Smooth muscle cell (in vitro differentiated cells): ENCODE measurements around the gene PRX. TPM values are rescaled to one million over a fixed set of nuclear protein-coding genes. Genes with fewer than 3 reads are reported as not detected.
A peak's percentile ranks its signal among the peaks of the same experiment; 100 is the strongest.
"Not testable (repeated sequence)": the region's sequence is repeated elsewhere in the genome, so short reads cannot be mapped to it uniquely, and the experiment has no call there.

Experiments used
- DNase-seq: peaks from one replicate; lab custom pipeline; 2025; ENCODE audit not compliant: unreplicated experiment; lab: John Stamatoyannopoulos, UW
- H2AFZ ChIP-seq: fragments of 200-600 bp; sonication (generic); 2 replicates; pipeline ENCODE4 v1.6.0; 2016; ENCODE audit warnings: antibody characterized with exemption, low read depth, mild to moderate bottlenecking
- H3F3A ChIP-seq: fragments of 200-600 bp; sonication (generic); 2 replicates; pipeline ENCODE4 v1.6.0; 2017; ENCODE audit warnings: antibody characterized with exemption, low read depth
- H3K27ac ChIP-seq: fragments of 200-600 bp; sonication (generic); 2 replicates; pipeline ENCODE4 v1.5.1; 2016; ENCODE audit warnings: low read depth, mild to moderate bottlenecking
- H3K27me3 ChIP-seq: fragments of 200-600 bp; sonication (generic); 2 replicates; pipeline ENCODE4 v1.6.1; 2016; ENCODE audit warnings: low read depth, mild to moderate bottlenecking
- H3K36me3 ChIP-seq: fragments of 200-600 bp; sonication (generic); 2 replicates; pipeline ENCODE4 v1.5.1; 2016; ENCODE audit warnings: low read depth
- H3K4me1 ChIP-seq: fragments of 200-600 bp; sonication (generic); 2 replicates; pipeline ENCODE4 v1.5.1; 2016; ENCODE audit warnings: low read depth
- H3K4me2 ChIP-seq: fragments of 200-600 bp; sonication (generic); 2 replicates; pipeline ENCODE4 v1.6.0; 2016; ENCODE audit warnings: mild to moderate bottlenecking
- H3K4me3 ChIP-seq: fragments of 200-600 bp; sonication (generic); 2 replicates; pipeline ENCODE4 v1.5.1; 2016; ENCODE audit warnings: mild to moderate bottlenecking
- H3K79me2 ChIP-seq: fragments of 200-600 bp; sonication (generic); 2 replicates; pipeline ENCODE4 v1.6.0; 2016; ENCODE audit warnings: low read depth, mild to moderate bottlenecking
- H3K9ac ChIP-seq: fragments of 200-600 bp; sonication (generic); 2 replicates; pipeline ENCODE4 v1.6.0; 2016; ENCODE audit warnings: low read depth
- H3K9me3 ChIP-seq: fragments of 200-600 bp; sonication (generic); replicated peaks from 2 replicates; pipeline ENCODE4 v1.5.1; 2016; ENCODE audit warnings: low read depth
- H4K20me1 ChIP-seq: fragments of 200-600 bp; sonication (generic); 2 replicates; pipeline ENCODE4 v1.6.0; 2016; ENCODE audit warnings: low read depth
- CTCF ChIP-seq: fragments of 200-600 bp; sonication (generic); IDR thresholded peaks from 2 replicates; pipeline ENCODE4 v1.5.1; 2017; ENCODE audit warnings: borderline replicate concordance, mild to moderate bottlenecking, antibody characterized with exemption; ENCODE audit not compliant: insufficient read depth, poor library complexity, severe bottlenecking
- WGBS: methylation state at CpG from one replicate; pipeline ENCODE4 v1.1.7; 2016; ENCODE audit warnings: low lambda C conversion rate; 5-methylcytosine and 5-hydroxymethylcytosine counted together
- polyA plus RNA-seq: library from polyadenylated mRNA; unstranded; fragments of >200 nt; fragmentation: Nextera tagmentation; extraction: Ambion mirVana; gene quantifications from 2 replicates; pipeline ENCODE4 v1.2.1, GENCODE V29; 2016
- total RNA-seq: library from RNA; depleted of rRNA; stranded (reverse); fragments of >200 nt; gene quantifications from 2 replicates; pipeline ENCODE4 v1.2.3, GENCODE V29; 2014

The PRX gene
- total and polyA plus RNA-seq, 2 experiments from 2014 or later = 3.9 to 4.4 TPM

DNA sequence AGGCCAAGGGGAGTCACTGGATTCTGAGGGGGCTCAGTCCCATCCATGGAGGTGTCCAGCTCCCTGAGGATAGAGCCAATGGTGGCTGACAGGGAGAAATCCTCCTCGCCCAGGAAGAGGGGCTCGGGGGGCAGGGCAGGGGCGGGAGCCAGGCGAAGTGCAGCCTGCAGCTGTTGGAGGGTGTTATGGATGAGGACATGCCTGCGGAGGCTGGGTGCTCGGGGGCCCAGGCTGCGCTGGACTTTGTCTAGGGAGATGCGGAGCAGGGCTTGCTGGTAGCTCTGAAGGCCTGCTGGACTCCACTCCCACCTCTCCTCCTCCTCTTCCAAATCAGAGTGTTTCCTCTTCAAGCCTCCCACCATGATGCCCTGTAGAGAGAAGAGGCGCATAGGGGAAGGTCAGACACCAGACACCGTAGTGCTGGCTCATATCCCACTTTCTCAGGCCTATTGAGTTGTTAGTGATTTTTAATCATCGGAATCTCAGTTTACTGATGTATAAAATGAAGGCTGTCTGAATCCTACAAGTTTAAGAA is 28.6 kb upstream of the PRX start:
- H3F3A ChIP-seq = peaks cover 36% of the 10 kb centered on the region
- H3K9me3 ChIP-seq = no peaks in the 10 kb centered on the region
- peaks cover 38% of the 10 kb centered on the region for H3K79me2 ChIP-seq
- peak overlapping the region; percentile 88 for H3K4me2 ChIP-seq
- peak overlapping the region; percentile 92 for H3K4me3 ChIP-seq
- DNase-seq = no peak
- no peak for TF ChIP-seq CTCF
- peak overlapping the region; percentile 64 for H3K9ac ChIP-seq
- no peaks in the 10 kb centered on the region for H3K36me3 ChIP-seq
- no peaks in the 10 kb centered on the region for H3K27me3 ChIP-seq
- H3K4me1 ChIP-seq = peaks cover 24% of the 10 kb centered on the region
- H3K27ac ChIP-seq = peak overlapping the region; percentile 81
- H2AFZ ChIP-seq = no peak overlapping the region
- H4K20me1 ChIP-seq = peaks cover 37% of the 10 kb centered on the region
- 89% methylated on average over 8 of the region's 11 CpGs for WGBS

GRCh38 chr19:40438284-40438683 is 25.1 kb upstream of the PRX start:
- H3K4me2 ChIP-seq = no peak overlapping the region
- no peak overlapping the region for H3K27ac ChIP-seq
- H3K4me1 ChIP-seq = peaks cover 12% of the 10 kb centered on the region
- H2AFZ ChIP-seq = no peak overlapping the region
- 98% methylated on average over 3 of the region's 3 CpGs for WGBS
- H3K9ac ChIP-seq = no peak overlapping the region
- H3F3A ChIP-seq = peaks cover 33% of the 10 kb centered on the region
- peaks cover 37% of the 10 kb centered on the region for H4K20me1 ChIP-seq
- H3K9me3 ChIP-seq = no peaks in the 10 kb centered on the region
- H3K27me3 ChIP-seq = no peaks in the 10 kb centered on the region
- H3K4me3 ChIP-seq = no peak overlapping the region
- H3K79me2 ChIP-seq = peaks cover 30% of the 10 kb centered on the region
- no peaks in the 10 kb centered on the region for H3K36me3 ChIP-seq
- TF ChIP-seq CTCF = no peak
- DNase-seq = no peak

DNA sequence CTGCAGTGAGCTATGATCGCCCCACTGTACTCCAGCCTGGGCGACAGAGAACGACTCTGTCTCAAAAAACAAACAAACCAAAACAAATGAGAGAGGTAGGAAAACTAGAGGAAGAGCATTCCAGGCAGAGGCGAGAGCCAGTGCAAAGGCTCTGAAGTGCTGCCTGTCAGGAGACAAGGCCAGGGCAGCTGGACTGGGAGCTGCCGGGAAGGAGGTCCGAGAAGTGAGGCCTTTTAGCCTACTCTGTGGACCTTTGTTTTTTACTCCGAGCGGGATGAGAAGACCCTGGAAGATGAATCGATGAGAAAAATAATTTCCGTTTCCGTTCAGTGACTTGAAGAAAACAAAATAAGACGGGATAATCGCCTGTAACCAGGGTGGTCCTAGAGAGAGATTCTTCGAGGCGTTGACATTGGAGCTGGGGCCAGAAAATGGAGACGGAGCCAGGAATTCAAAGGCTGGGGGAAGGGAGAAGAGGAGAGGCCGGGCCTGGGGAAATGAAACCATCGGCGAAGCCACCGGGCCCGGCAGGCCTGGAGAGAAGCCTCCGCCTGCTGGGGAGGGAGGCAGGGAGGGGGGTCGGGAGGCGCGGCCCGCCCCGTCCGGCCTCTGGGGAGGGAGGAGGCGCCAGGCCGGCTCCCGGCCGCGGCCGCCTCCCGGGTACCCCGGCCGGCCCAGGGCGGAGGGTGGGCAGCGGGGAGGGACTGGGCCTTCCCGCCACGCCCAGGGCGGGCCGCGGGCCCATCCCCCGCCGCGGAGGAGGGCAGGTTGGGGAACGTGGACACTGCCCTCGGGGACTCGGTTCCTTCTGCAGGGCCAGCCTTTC is 20.4 kb upstream of the PRX start:
- Histone ChIP-seq H4K20me1 (no peaks in the 10 kb centered on the region), H3F3A (peaks cover 30% of the 10 kb centered on the region), H3K9me3 (no peaks in the 10 kb centered on the region), H3K4me1 (peaks cover 16% of the 10 kb centered on the region), H3K79me2 (no peaks in the 10 kb centered on the region), H3K27me3 (no peaks in the 10 kb centered on the region), H3K4me2 (peak overlapping the region; percentile 82), H2AFZ (peak overlapping the region; percentile 92), H3K27ac (peak overlapping the region; percentile 95), H3K36me3 (no peaks in the 10 kb centered on the region), H3K4me3 (peak overlapping the region; percentile 50), H3K9ac (peak overlapping the region; percentile 82)
- TF ChIP-seq CTCF = no peak
- peak; percentile 59 for DNase-seq
- WGBS = 4% methylated on average over 20 of the region's 50 CpGs

GRCh38 chr19:40432760-40433159 is 19.6 kb upstream of the PRX start:
- H3K27ac ChIP-seq = peak overlapping the region; percentile 95
- H3K79me2 ChIP-seq, H3K36me3 ChIP-seq, H3K9me3 ChIP-seq, H2AFZ ChIP-seq, DNase-seq, H3K27me3 ChIP-seq, H4K20me1 ChIP-seq: not testable (repeated sequence)
- H3K4me2 ChIP-seq = peak overlapping the region; percentile 82
- 56% methylated on average over 7 of the region's 7 CpGs for WGBS
- H3K4me3 ChIP-seq = peak overlapping the region; percentile 50
- H3K9ac ChIP-seq = peak overlapping the region; percentile 82
- peaks cover 16% of the 10 kb centered on the region for H3K4me1 ChIP-seq
- peaks cover 30% of the 10 kb centered on the region for H3F3A ChIP-seq
